K562 (cell line): ENCODE results near the gene GNG7. TPM values are rescaled to one million over a fixed set of nuclear protein-coding genes. Genes with fewer than 3 reads are reported as not detected.
A peak's percentile ranks its signal among the peaks of the same experiment; 100 is the strongest.

Experiments
- ATAC-seq: fragments of 200-7000 bp; cut with Tn5 transposase; 3 replicates; pipeline ENCODE4 v1.9.1; 2020; ENCODE audit warnings: moderate library complexity
- BruUV-seq: library from RNA; stranded (reverse); fragments of 400-500 nt; replicated peaks from 2 replicates; lab custom pipeline; 2021; lab: Mats Ljungman, UMichigan
- CTCF ChIA-PET: fragments of 300-600 bp; formaldehyde crosslinking; extraction: SDS; loops from one replicate; lab custom pipeline; 2021; ENCODE audit warnings: low intra/inter-chr PET ratio; lab: Yijun Ruan, JAX
- POLR2A ChIA-PET: fragments of 300-600, 350-650 bp; sonication (Branson Sonifier 250); formaldehyde crosslinking; extraction: SDS; loops from one replicate; lab custom pipeline; 2021; ENCODE audit warnings: antibody characterized with exemption, inconsistent platforms; lab: Yijun Ruan, JAX
- DNase-seq, 4 experiments: peaks; one replicate each; pipeline versions ENCODE4 v3.0.0 to v3.0.0-alpha.2; 2011 to 2018; ENCODE audit warnings: low spot score in 3 of 4, mixed read lengths in 3 of 4; ENCODE audit errors: extremely low read depth in 1 of 4
- FAIRE-seq: peaks from 2 replicates; lab custom pipeline; 2011; peaks lifted over from hg19 to GRCh38; lab: Jason Lieb, UNC
- H2AFZ ChIP-seq: 2 replicates; pipeline ENCODE4 v1.6.0; 2011; ENCODE audit warnings: low read depth, low read length, control low read depth, inconsistent platforms
- H3K27ac ChIP-seq: fragments of 200-600 bp; 3 replicates; pipeline ENCODE4 v1.8.0; 2011; ENCODE audit warnings: low read depth, mild to moderate bottlenecking, control low read depth, inconsistent platforms, low read length, moderate library complexity, mixed read lengths; ENCODE audit errors: extremely low read depth
- H3K27me3 ChIP-seq, 2 experiments: fragments of 300-600 bp in 1 of 2; 2 replicates in 1 of 2; 3 replicates in 1 of 2; pipeline versions ENCODE4 v1.6.0 to v1.8.0; 2011; ENCODE audit warnings: inconsistent platforms in 2 of 2, low read length in 2 of 2, mild to moderate bottlenecking in 1 of 2, mixed read lengths in 1 of 2, moderate library complexity in 1 of 2; ENCODE audit not compliant: control insufficient read depth in 2 of 2, insufficient read depth in 2 of 2
- H3K36me3 ChIP-seq: fragments of 300-600 bp; 3 replicates; pipeline ENCODE4 v1.8.0; 2011; ENCODE audit warnings: mild to moderate bottlenecking, low read length, inconsistent platforms; ENCODE audit not compliant: control insufficient read depth, insufficient read depth
- H3K4me1 ChIP-seq, 2 experiments: fragments of 200-600 bp in 1 of 2; replicated peaks in 1 of 2; 2 replicates in 1 of 2; 3 replicates in 1 of 2; pipeline versions ENCODE4 v1.5.1 to v1.8.0; 2011; ENCODE audit warnings: inconsistent platforms in 2 of 2, low read length in 2 of 2, mild to moderate bottlenecking in 1 of 2, mixed read lengths in 1 of 2, moderate library complexity in 1 of 2; ENCODE audit not compliant: control insufficient read depth in 2 of 2, insufficient read depth in 2 of 2
- H3K4me2 ChIP-seq: 2 replicates; pipeline ENCODE4 v1.6.1; 2011; ENCODE audit warnings: low read length, control low read depth, inconsistent platforms, mixed read lengths; ENCODE audit not compliant: insufficient read depth
- H3K4me3 ChIP-seq: fragments of 200-600 bp; sonication (generic), shearing (Covaris generic); 2 replicates; pipeline ENCODE4 v1.5.1; 2016; ENCODE audit warnings: control low read depth, inconsistent platforms
- H3K79me2 ChIP-seq: fragments of 200-600 bp; 3 replicates; pipeline ENCODE4 v1.8.0; 2011; ENCODE audit warnings: low read length, inconsistent platforms; ENCODE audit not compliant: control insufficient read depth, insufficient read depth
- H3K9ac ChIP-seq, 2 experiments: 2 replicates each; pipeline versions ENCODE4 v1.6.0 to v1.6.1; 2011; ENCODE audit warnings: low read depth in 2 of 2, low read length in 2 of 2, control low read depth in 1 of 2, inconsistent platforms in 1 of 2, mild to moderate bottlenecking in 1 of 2, mixed read lengths in 1 of 2; ENCODE audit not compliant: insufficient read depth in 1 of 2
- H3K9me1 ChIP-seq: one replicate; pipeline ENCODE4 v1.6.0; 2011; ENCODE audit warnings: inconsistent platforms, mild to moderate bottlenecking, low read length, moderate library complexity; ENCODE audit not compliant: control insufficient read depth, insufficient read depth
- H3K9me3 ChIP-seq: replicated peaks from 2 replicates; pipeline ENCODE4 v1.5.1; 2011; ENCODE audit warnings: low read depth, low read length, inconsistent platforms; ENCODE audit not compliant: control insufficient read depth, insufficient read depth
- H4K20me1 ChIP-seq: replicated peaks from 2 replicates; pipeline ENCODE4 v1.6.1; 2011; ENCODE audit warnings: low read length, inconsistent platforms, mixed read lengths; ENCODE audit not compliant: control insufficient read depth, insufficient read depth
- BHLHE40 ChIP-seq: IDR thresholded peaks from 2 replicates; pipeline ENCODE4 v1.6.1; 2011; ENCODE audit warnings: low read length, improper control_type of control experiment
- CBFA2T2 ChIP-seq: fragments of 450-650 bp; conservative IDR thresholded peaks from 2 replicates; pipeline ENCODE4 v1.6.1; 2017; ENCODE audit warnings: mild to moderate bottlenecking
- GATA2 ChIP-seq: sonication (generic); formaldehyde crosslinking; IDR thresholded peaks from 2 replicates; pipeline ENCODE4 v1.4.0; 2020; ENCODE audit warnings: mild to moderate bottlenecking, missing genetic modification reagents
- HES1 ChIP-seq: fragments of 450-650 bp; IDR thresholded peaks from 2 replicates; pipeline ENCODE4 v1.6.1; 2016; ENCODE audit warnings: low read depth, mild to moderate bottlenecking, moderate library complexity
- HNRNPH1 ChIP-seq: fragments of 200-400 bp; formaldehyde crosslinking; optimal IDR thresholded peaks from 2 replicates; pipeline ENCODE3; 2017; ENCODE audit warnings: low read depth, mild to moderate bottlenecking, low read length, moderate library complexity
- MAZ ChIP-seq, 2 experiments: fragments of 450-650 bp in 1 of 2; sonication (generic) in 1 of 2; formaldehyde crosslinking; IDR thresholded peaks in 1 of 2; conservative IDR thresholded peaks in 1 of 2; 2 replicates each; pipeline versions ENCODE4 v1.4.0 to v1.5.0; 2020; ENCODE audit warnings: mild to moderate bottlenecking in 1 of 2, missing genetic modification reagents in 1 of 2
- POLR2AphosphoS2 ChIP-seq: IDR thresholded peaks from 2 replicates; pipeline ENCODE4 v1.6.1; 2012; ENCODE audit warnings: low read length, improper control_type of control experiment
- RNF2 ChIP-seq: sonication (generic); IDR thresholded peaks from 2 replicates; pipeline ENCODE4 v1.6.1; 2016
- RREB1 ChIP-seq: fragments of 250-450 bp; sonication (Bioruptor Pico); IDR thresholded peaks from 2 replicates; pipeline ENCODE4 v1.4.0; 2020
- SIX5 ChIP-seq, 2 experiments: IDR thresholded peaks; 2 replicates each; pipeline ENCODE4 v1.6.1; 2011; ENCODE audit warnings: low read length in 2 of 2, borderline replicate concordance in 1 of 2, low read depth in 1 of 2, mild to moderate bottlenecking in 1 of 2, moderate library complexity in 1 of 2; ENCODE audit not compliant: insufficient read depth in 1 of 2
- SMAD3 ChIP-seq: fragments of 450-650 bp; formaldehyde crosslinking; conservative IDR thresholded peaks from 2 replicates; pipeline ENCODE4 v1.4.0; 2020; ENCODE audit warnings: mild to moderate bottlenecking
- STAT5A ChIP-seq: IDR thresholded peaks from 2 replicates; pipeline ENCODE4 v1.6.1; 2012; ENCODE audit warnings: low read length, inconsistent platforms, borderline replicate concordance
- ZBTB26 ChIP-seq: fragments of 450-650 bp; formaldehyde crosslinking; IDR thresholded peaks from 2 replicates; pipeline ENCODE4 v1.4.0; 2022; ENCODE audit warnings: missing genetic modification characterization
- ZNF695 ChIP-seq: fragments of 450-650 bp; formaldehyde crosslinking; IDR thresholded peaks from 2 replicates; pipeline ENCODE4 v1.4.0; 2020; ENCODE audit warnings: mild to moderate bottlenecking, moderate library complexity
- ZNF707 ChIP-seq: fragments of 250-450 bp; sonication (Bioruptor Pico); conservative IDR thresholded peaks from 2 replicates; pipeline ENCODE4 v1.8.0; 2022; ENCODE audit warnings: inconsistent platforms, mild to moderate bottlenecking, moderate library complexity
- WGBS: fragments of 100-300 bp; shearing (Covaris generic); methylation state at CpG from one replicate; pipeline ENCODE4 v1.1.6; 2016; ENCODE audit warnings: low coverage, mixed read lengths; ENCODE audit not compliant: insufficient coverage; ENCODE audit errors: missing lambda C conversion rate; 5-methylcytosine and 5-hydroxymethylcytosine counted together
- in situ Hi-C: fragments of 300-500 bp; cut with MboI; formaldehyde crosslinking; loops from 4 replicates; pipeline ENCODE4 v1.15.0; 2018; ENCODE audit warnings: inconsistent platforms, mixed read lengths
- intact Hi-C: fragments of 100-400 bp; cut with micrococcal nuclease; formaldehyde crosslinking; loops from 2 replicates; pipeline ENCODE4 v1.14.2; 2022
- polyA plus RNA-seq, 8 experiments: library from polyadenylated mRNA; depleted of rRNA in 4 of 8; stranded (reverse) in 5 of 8; unstranded in 3 of 8; fragments of >200 nt; fragmentation: Nextera tagmentation in 2 of 8; fragmentation: Illumina TruSeq in 1 of 8; extraction: Ambion mirVana in 2 of 8; extraction: Trizol in 1 of 8; gene quantifications; 2 replicates each; pipeline versions ENCODE4 v1.2.1 to v1.2.3, GENCODE V29; 2011 to 2014; ENCODE audit warnings: inconsistent platforms in 1 of 8, missing spikeins in 1 of 8
- total RNA-seq, 7 experiments: library from RNA; depleted of rRNA in 6 of 7; stranded (reverse); fragments of >200 nt in 6 of 7; fragmentation: Illumina TruSeq in 2 of 7; extraction: Trizol in 2 of 7; gene quantifications; 2 replicates each; pipeline versions ENCODE4 v1.2.1 to v1.2.3, GENCODE V29; 2011 to 2021; ENCODE audit warnings: low replicate concordance in 1 of 7

The GNG7 gene
- total and polyA plus RNA-seq, 9 of the 15 experiments (the other 6 are each of a cell fraction or from before 2014, with no cell fraction given): 0.01 to 0.20 (median 0.06) TPM; not detected in 1

GRCh38 chr19:2728783-2729387, 26.4 kb upstream of the GNG7 start:
- ATAC-seq (no peak), FAIRE-seq (peak; percentile 67), DNase-seq (no peak)
- H3K36me3 ChIP-seq: peaks cover 26% of the 10 kb centered on the region; the same call in 2 of the 3 replicates
- no TSS peak for BruUV-seq
- no peak overlapping the region for H3K4me2 ChIP-seq
- ChIA-PET POLR2A (interaction anchor here (0.6 to 4.5 kb wide), 4 partner anchors 7 to 382 kb away, joined by 3 to 21 read pairs (median 8); partner anchors contain the start of gene SLC39A3), CTCF (no interaction called here)
- no peaks in the 10 kb centered on the region for H3K9me3 ChIP-seq
- H4K20me1 ChIP-seq: peaks cover 13% of the 10 kb centered on the region; the same call in 1 of the 2 replicates
- H3K79me2 ChIP-seq: no peaks in the 10 kb centered on the region
- H3K4me1 ChIP-seq: peaks cover 3 to 50% of the 10 kb centered on the region in 2 experiments
- 57% methylated on average over 22 of the region's 23 CpGs for WGBS
- in situ Hi-C loops: no loop called here
- H2AFZ ChIP-seq: no peak overlapping the region
- peaks cover 6% of the 10 kb centered on the region for H3K9me1 ChIP-seq
- intact Hi-C loops: no loop called here
- peaks cover 2 to 10% of the 10 kb centered on the region in 2 experiments; a peak in 2 of 5 replicates for H3K27me3 ChIP-seq
- H3K4me3 ChIP-seq: no peak overlapping the region
- no peak overlapping the region for H3K27ac ChIP-seq
- no peak overlapping the region; a peak in 1 of 4 replicates for H3K9ac ChIP-seq
- no peak for TF ChIP-seq SMAD3 (CRISPR knock-in tag)
- no peak for TF ChIP-seq GATA2 (CRISPR knock-in tag)
- no peak for TF ChIP-seq ZNF695 (CRISPR knock-in tag)
- no peak for TF ChIP-seq HNRNPH1
- no peak for TF ChIP-seq STAT5A
- TF ChIP-seq RNF2: no peak
- no peak for TF ChIP-seq RREB1
- TF ChIP-seq CBFA2T2: peak; percentile 70
- no peak for TF ChIP-seq ZBTB26 (CRISPR knock-in tag)
- no peak for TF ChIP-seq HES1
- no peak for TF ChIP-seq SIX5 (IDR thresholded peaks at IDR 0.05; ENCODE audit: borderline replicate concordance in 1 of 2, insufficient read depth in 1 of 2, low read depth in 1 of 2, low read length in 2 of 2)
- TF ChIP-seq MAZ (CRISPR knock-in tag; conservative IDR thresholded peaks at IDR 0.05 in 1 of 2, IDR thresholded peaks at IDR 0.05 in 1 of 2): no peak
- TF ChIP-seq ZNF707 (CRISPR knock-in tag): no peak
- peak; percentile 58; the same call in 1 of the 2 replicates for TF ChIP-seq POLR2AphosphoS2
- TF ChIP-seq BHLHE40: 0 out of 2 replicates have a peak, but pooled peaks have one; percentile 10
